Loucy (cell line): ENCODE measurements around the gene PPP1R37.

Source experiments
- CTCF ChIP-seq: fragments of 200-600 bp; sonication (generic); conservative IDR thresholded peaks from 2 replicates; pipeline ENCODE4 v1.5.1; 2014; ENCODE audit warnings: mild to moderate bottlenecking, antibody characterized with exemption, low read length
- EZH2phosphoT487 ChIP-seq: fragments of 200-600 bp; IDR thresholded peaks from 2 replicates; pipeline ENCODE4 v1.6.1; 2018; ENCODE audit warnings: antibody characterized with exemption, mild to moderate bottlenecking, moderate library complexity, borderline replicate concordance

- TF ChIP-seq CTCF (no peak), EZH2phosphoT487 (no peak)
These were observed 7.9 kb downstream of the PPP1R37 start for GRCh38 chr19:45100846-45101252.
